ENCODE measurements around the gene RPL32. TPM values are rescaled to one million over a fixed set of nuclear protein-coding genes. Genes with fewer than 3 reads are reported as not detected.

Gene RPL32
- total RNA-seq, 1 donor = 1,353 TPM

DNA sequence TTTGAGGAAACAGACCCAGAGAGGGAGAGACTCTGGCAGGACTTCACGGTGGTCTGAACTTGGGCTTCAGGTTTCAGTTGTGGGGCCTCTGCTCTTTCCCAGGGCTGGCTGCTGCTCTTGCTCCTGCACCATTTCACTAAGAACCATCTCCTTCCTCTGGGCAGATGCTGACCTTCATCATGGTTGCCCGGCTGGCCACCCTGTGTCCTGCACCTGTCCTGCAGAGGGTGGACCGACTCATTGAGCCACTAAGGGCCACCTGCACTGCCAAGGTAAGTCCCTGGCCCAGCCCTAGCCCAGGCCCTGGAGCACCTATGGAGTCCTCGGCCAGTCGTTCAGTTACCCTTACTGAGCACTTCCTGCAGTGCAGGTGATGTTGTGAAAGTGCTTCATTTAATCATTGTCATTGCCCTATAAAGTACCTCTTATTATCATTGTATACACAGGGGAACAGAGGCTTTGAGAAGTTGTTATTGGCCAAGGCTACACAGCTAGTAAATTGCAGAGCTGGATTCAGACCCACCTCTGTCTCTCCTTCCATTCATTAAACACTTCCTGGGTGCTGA, 10.0 kb downstream of the RPL32 start:
- no peak overlapping the region for H3K4me3 ChIP-seq (ENCODE audit: low read depth, low read length)
- TF ChIP-seq, protein P1, sequence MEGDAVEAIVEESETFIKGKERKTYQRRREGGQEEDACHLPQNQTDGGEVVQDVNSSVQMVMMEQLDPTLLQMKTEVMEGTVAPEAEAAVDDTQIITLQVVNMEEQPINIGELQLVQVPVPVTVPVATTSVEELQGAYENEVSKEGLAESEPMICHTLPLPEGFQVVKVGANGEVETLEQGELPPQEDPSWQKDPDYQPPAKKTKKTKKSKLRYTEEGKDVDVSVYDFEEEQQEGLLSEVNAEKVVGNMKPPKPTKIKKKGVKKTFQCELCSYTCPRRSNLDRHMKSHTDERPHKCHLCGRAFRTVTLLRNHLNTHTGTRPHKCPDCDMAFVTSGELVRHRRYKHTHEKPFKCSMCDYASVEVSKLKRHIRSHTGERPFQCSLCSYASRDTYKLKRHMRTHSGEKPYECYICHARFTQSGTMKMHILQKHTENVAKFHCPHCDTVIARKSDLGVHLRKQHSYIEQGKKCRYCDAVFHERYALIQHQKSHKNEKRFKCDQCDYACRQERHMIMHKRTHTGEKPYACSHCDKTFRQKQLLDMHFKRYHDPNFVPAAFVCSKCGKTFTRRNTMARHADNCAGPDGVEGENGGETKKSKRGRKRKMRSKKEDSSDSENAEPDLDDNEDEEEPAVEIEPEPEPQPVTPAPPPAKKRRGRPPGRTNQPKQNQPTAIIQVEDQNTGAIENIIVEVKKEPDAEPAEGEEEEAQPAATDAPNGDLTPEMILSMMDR (IDR thresholded peaks at IDR 0.05; ENCODE audit: insufficient read depth, low read length) = no peak
- no peak for DNase-seq (ENCODE audit: low read depth)

DNA sequence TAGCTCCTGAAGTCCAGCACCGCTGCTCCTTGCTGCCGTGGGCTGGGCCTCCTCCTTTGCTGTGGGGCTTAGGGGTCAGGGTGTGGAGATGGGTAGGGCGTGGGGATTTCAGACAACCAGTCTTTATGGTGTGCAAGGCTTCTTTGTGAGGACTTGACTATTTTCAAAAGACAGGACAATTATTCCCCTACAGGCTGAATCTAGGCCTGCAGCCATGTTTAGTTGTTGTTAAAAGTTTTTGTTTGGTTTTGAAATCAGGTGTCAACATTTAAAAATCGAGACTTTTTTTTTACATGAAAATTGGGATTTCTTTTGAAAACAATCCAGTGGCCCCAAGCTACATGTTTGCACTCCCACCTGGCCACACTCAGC, 10.6 kb downstream of the RPL32 start:
- no peak overlapping the region for H3K4me3 ChIP-seq (ENCODE audit: low read depth, low read length)
- no peak for DNase-seq (ENCODE audit: low read depth)
- TF ChIP-seq, protein P1 (IDR thresholded peaks at IDR 0.05; ENCODE audit: insufficient read depth, low read length) = peak; percentile 26

DNA sequence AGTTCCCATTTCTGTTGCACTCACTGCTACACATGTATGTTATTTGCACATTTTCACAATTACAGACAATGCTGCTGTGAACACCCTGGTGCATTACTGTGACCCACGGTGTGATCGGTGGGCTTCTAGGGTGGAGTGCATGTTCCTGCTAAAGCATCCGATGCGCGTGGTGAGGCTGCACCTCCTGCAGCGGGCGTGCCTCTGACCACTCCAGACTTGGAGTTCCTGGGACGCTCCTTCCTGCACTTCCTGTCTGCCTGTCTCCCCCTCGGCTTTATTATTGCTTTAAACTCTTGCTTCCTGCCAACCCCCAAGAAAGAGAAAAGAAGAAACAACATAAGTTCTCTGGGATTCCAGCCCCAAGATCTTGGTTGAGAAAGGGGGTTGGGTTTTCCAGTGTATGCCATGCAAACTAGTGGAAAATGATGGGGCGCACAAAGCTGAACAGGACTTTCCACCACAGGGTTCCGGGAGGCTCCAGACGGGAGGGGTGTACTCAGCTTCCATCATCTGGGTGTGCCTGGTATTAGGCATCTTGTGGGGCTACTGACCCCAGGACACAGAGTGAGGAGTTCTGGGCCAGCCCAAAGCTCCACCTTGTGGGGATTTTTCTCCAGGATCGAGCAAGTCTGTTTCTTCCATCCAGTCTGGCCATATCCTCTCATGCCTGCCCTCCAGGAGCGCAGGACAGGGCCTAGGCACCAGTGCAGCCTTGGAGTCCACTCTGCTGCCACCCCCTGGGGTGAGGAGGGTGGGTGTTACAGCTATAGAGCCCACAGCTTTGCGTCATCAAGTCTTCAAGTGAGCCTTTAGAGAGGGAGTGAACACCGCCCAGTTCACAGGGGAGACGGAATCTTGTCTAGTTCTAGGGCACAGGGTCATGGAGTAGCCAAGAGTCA, 11.2 kb downstream of the RPL32 start:
- H3K4me3 ChIP-seq (ENCODE audit: low read depth, low read length) = no peak overlapping the region
- no peak for DNase-seq (ENCODE audit: low read depth)
- TF ChIP-seq, protein P1 (IDR thresholded peaks at IDR 0.05; ENCODE audit: insufficient read depth, low read length) = peak; percentile 3

DNA sequence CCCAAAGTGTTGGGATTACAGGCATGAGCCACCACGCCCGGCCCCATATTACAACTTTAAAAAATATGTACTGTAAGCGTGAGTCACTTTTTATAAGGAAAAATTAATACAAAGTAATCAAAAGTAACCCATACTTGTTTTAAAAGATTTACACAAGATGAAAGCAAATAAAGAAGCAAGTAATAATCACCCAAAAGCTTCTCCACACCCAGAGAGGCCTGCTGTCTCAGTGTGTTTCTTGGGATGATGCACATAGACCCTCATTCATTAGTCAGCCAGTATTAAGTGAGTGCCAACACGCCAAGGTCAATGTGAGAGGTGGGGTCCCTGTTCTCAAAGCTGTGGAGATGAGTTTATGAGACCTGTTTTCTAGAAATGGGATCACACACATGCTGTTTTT, 12.0 kb downstream of the RPL32 start:
- no peak for DNase-seq (ENCODE audit: low read depth)
- no peak overlapping the region for H3K4me3 ChIP-seq (ENCODE audit: low read depth, low read length)
- TF ChIP-seq, protein P1 (IDR thresholded peaks at IDR 0.05; ENCODE audit: insufficient read depth, low read length) = no peak

DNA sequence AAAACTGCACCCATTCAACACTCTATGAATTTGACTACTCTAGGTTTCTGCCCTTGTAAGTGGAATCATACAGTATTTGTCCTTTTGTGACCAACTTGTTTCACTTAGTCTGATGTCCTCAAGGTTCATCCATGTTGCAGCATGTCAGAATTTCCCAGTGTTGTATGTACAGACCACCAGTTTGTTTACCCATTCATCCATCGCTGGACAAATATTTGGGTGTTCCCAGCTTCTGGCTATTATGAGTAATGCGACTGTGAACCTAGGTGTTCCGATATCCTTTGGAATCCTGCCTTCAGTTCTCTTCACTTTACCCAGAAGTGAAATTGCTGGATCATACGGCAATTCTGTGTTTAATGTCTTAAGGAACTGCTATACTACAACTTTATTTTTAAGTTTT, 12.6 kb downstream of the RPL32 start:
- no peak overlapping the region for H3K4me3 ChIP-seq (ENCODE audit: low read depth, low read length)
- no peak for DNase-seq (ENCODE audit: low read depth)
- TF ChIP-seq, protein P1 (IDR thresholded peaks at IDR 0.05; ENCODE audit: insufficient read depth, low read length) = no peak

DNA sequence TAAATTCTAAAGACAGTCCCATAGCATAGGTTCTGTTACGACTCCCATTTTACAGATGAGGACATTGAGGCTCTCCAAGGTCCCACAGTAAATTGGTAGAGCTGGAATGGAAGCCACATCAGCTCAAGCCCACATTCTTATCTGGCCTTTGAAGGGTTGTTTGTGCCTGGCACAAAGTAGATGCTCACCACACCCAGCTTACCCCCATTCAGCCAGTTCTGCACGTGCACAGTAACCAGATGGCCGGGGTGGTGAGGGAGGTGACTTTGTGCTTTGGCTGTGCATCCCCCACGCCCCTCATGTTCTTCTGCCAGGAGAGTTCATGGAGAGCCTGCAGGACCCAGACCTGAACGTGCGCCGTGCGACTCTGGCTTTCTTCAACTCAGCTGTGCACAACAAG, 16.2 kb downstream of the RPL32 start:
- DNase-seq (ENCODE audit: low read depth) = no peak
- TF ChIP-seq, protein P1 (IDR thresholded peaks at IDR 0.05; ENCODE audit: insufficient read depth, low read length) = no peak
- no peak overlapping the region for H3K4me3 ChIP-seq (ENCODE audit: low read depth, low read length)
